Stimulated activated CD4-positive, alpha-beta T cell treated with anti-CD3 and anti-CD28 coated beads, Interleukin-1b, Interleukin-23, amount 100 ng/mL, for 48 hours (primary cell): Measurements from ENCODE around the gene CELA3B.
A peak's percentile ranks its signal among the peaks of the same experiment; 100 is the strongest.
"Not testable (repeated sequence)": the region's sequence is repeated elsewhere in the genome, so short reads cannot be mapped to it uniquely, and the experiment has no call there.

Source experiments
- DNase-seq: peaks from one replicate; pipeline ENCODE4 v3.0.0-alpha.2; 2020

The CELA3B gene

DNA sequence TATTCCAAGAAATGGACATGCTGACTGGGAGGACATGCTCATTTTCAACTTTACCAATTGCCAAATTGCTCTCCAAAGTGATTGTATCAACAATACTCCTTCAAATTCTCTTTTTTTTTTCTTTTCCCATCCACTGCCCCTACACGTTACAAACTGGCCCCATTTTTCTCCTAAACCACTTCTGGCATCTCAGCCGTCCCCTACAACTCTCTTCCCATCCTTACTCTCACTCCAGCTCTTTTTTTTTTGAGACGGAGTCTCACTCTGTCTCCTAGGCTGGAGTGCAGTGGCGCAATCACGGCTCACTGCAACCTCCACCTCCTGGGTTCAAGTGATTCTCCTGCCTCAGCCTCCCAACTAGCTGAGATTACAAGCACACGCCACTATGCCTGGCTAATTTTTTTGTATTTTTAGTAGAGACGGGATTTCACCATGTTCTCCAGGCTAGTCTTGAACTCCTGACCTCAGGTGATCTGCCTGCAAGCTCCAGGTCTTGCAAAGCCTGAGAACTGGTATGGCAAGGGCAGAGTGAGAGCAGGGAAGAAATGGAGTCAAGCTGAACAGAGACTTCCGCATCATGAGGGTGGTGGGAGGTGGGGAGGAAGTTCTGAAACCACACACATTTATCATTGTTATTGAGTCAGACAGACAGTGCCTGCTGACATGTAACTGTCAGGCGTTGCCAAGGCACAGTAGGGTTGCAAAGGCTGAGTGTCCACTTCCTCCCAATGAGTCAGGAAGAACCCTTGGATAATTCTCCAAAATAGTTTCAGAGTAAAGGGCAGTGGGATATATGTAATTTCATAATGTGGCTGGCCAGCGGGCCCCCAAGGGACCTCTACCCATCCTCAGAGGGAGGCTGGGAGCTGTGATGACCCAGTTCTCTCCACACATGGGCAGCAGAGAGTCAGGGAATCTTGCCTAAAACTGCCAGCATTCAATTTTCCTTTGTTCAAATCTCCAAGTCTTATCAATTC is 42.0 kb downstream of the CELA3B start:
- DNase-seq = peak; percentile 76

DNA sequence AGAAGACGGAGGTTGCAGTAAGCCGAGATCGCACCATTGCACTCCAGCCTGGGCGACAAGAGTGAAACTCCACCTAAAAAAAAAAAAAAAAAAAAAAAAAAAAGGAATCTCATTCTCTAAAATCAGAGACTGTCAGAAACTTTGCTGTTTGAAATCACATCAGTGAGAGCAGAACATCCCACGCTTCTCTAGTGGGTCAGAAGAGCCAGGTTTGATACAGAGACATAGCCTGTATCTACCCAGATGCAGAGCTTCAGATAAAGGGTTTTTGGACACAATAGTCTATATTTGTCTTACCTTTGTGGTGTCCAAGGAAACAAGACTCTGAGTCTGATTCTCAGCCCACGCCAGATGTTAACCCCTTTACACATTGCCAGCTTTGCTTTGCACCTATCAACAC is 44.2 kb downstream of the CELA3B start:
- DNase-seq = no peak

DNA sequence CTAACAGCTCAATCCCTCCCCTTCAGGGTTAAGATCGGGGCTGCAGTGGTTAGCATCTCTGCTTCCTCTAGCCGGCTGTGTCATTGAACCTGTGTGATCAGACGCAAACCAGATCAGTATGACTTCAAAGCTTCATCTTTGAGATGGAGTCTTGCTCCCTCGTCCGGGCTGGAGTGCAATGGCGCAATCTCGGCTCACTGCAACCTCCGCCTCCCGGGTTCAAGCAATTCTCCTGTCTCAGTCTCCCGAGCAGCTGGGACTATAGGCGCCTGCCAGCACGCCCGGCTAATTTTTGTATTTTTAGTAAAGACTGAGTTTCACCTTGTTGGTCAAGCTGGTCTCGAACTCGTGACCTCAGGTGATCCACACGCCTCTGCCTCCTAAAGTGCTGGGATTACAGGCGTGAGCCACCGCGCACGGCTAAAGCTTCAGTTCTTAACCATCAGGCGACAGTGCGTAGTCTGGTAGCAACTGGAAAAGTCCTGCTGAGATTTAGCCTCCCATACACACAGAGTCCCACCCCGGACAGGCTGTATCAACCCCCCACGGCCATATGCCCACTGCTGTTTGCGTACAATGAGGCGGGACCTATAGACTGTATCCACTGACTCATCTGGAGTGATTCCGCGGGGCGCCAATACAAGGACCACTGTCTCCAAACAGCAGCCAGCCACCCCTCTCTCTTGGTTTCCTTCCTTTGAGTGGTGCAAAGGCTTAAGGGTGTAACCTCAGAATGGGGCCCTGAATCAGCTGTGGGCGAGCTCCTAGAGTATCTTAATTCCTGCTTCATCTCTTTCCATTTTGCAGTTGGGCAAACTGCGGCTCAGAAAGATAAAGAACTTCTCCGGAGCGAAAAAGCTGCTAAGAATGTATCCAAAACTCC is 47.9 kb downstream of the CELA3B start:
- DNase-seq = peak; percentile 86

DNA sequence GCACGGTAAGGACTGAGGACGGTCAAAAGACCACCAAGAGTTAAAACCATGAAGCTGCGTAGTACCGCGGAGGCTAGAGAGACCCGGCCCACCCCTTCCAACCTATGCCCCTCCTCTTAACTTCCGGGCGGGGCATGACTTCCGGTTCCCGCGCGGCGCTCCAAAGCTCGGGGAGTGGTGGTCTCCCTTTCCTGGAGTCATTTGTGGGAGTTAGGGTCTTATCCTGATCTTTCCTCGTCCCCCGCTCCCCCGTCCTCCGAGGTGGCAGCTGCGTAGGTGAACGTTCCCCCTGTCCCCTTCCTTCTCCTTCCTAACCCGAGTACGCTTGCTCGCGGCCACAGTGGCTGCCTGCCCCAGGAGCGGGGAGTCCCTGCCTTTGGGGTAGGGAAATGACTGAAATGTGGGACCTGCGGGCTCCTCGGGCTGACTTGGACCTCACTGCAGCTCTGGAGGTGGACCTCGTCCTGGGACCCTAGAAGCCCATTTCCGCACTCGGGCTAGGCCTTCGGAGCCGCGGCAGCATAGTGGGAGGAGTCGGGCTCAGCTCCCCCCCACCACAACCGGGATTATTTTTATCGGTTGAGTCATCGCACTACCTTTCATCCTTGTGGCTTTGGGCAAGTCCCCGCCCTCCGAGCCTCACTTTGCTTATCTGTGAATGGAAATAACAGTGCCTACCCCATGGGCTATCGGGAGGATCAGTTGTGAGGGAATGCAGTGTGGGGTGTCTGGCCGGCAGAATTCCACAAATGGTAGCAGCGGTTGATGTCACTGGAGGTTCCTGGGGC is 48.7 kb downstream of the CELA3B start:
- peak; percentile 90 for DNase-seq

DNA sequence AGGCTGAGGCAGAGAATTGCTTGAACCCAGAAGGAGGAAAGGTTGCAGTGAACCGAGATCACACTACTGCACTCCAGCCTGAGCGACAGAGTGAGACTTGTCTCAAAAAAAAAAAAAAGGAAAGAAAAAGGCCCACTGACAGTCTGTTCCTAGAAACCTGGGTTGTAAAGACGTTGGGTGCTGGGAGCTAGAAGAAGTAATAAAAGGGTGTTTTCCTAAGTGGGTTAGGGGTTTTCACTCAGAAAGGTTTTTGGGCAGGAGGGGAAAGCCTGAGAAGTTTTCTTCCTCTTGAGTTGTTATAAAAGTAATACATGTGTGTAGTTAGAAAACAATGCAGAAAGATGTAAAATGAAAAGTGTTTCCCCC is 50.1 kb downstream of the CELA3B start:
- DNase-seq = no peak

DNA sequence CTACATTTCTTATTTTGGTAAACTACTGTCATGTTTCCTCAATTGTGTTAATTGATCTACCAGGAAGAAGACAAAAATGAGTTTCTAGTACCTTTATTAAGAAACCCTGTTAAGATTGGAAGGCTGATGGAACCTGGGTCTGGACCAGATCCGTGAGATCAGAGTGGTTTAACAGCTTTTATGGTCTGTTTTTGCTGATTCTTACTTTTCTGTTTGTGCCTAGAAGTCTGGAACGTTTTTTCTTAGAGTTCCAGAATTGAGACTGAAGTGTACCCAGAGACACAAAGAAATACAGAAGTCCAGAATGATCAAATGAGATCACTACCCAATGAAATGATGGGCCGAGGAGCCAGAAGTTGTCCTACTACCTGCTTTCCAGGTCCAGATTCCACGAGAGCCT is 53.2 kb downstream of the CELA3B start:
- no peak for DNase-seq

DNA sequence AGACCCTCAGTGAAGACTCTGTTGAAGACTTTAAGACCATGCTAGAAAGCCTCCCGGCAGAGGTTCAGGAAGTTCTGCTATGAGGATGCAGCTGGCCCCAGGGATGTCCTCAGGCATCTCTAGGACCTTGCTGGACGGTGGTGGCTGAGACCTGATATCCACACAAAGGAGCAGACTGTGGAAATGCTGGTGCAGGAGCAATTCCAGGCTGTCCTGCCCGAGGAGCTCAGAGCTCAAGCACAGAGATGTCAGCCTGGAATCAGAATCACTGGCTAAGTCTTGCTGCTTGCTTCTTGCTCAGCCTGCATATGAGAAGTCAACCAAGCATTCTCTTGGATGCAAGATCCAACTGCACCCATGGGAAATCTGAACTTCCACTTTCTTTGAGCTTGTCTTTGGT is 53.7 kb downstream of the CELA3B start:
- no peak for DNase-seq

DNA sequence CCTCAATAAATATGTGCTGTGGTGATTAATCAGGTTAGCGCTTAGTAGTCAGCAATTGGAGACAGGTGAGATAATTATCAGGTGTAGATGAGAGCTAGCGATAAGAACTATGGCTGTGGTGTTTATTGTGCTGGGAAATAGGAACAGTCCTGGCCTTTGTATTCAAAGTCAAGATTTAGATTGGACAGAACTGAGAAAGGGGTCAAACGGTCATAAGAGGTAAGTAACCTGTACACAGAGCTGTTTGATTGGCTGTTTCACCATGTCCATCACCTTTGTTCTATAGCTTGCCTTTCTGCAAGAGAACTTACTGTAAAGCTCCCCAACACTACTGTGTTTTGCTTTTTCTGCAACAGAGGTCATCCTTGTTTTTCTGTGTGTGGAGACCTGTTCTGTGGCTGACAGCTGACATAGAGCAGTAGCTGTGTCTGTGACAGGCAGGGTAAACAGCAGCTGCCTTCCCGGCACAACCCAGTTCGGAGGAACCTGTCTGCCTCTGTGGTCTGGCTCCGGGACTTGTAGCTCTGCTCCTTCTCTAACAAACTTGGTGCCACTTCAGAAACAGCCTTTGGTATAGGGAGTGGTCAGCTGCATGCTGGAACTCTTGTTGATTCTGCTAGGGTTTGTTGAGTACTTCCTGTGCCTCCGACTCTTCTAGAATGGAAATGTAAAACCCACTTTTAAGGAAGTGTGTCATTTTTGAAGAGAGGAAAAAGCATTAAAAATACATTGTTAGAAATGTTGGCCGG is 54.6 kb downstream of the CELA3B start:
- DNase-seq = peak; percentile 65

DNA sequence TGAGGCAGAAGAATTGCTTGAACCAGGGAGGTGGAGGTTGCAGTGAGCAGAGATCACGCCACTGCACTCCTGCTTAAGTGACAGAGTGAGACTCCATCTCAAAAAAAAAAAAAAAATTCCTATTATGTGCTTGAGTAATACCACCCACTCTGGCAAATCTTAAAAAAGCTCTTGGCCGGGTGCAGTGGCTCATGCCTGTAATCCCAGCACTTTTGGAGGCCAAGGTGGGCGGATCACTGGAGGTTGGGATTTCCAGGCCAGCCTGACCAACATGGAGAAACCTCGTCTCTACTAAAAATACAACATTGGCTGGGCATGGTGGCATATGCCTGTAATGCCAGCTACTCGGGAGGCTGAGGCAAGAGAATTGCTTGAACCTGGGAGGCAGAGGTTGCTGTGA is 58.0 kb downstream of the CELA3B start:
- not testable (repeated sequence) for DNase-seq

DNA sequence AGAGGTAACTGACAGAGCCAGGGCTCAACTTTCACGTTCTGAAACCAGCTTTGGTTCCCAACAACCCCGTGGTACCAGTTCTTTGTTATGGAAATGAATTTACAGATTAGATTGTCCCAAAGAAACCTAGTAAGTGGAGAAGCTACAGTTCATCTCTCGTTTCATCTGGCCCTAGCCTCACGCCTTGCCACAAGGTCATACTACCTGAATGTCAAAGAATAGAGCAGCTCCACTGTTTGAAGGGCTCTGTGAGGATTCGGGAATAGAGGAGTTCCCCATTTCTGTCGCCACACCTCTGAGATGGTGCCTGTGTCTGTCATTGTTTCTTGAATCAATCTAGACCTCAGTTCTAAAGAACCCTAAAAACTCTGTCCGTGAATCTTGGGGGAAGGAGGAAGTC is 60.7 kb downstream of the CELA3B start:
- DNase-seq = no peak

DNA sequence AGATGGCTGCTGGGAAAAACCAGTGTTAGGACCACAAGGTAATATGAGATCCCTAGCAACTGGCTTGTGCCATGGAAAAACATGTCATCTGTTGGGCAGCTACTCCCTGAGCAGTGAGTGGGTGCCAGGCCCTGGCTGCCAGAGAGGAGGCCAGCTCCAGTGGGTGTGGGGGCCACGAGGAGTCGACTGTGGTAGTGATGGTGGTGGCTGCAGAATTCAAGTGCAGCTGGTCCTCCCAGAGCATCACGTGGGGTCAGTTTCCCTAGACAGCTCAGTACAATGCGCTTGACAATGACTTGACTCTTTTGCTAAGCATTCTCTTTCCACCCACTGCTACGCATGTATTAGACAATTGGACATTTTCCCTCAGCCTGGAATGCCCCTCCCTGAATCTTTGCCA is 61.2 kb downstream of the CELA3B start:
- DNase-seq = no peak
